ENCODE measurements around the gene PREX1.

DNA sequence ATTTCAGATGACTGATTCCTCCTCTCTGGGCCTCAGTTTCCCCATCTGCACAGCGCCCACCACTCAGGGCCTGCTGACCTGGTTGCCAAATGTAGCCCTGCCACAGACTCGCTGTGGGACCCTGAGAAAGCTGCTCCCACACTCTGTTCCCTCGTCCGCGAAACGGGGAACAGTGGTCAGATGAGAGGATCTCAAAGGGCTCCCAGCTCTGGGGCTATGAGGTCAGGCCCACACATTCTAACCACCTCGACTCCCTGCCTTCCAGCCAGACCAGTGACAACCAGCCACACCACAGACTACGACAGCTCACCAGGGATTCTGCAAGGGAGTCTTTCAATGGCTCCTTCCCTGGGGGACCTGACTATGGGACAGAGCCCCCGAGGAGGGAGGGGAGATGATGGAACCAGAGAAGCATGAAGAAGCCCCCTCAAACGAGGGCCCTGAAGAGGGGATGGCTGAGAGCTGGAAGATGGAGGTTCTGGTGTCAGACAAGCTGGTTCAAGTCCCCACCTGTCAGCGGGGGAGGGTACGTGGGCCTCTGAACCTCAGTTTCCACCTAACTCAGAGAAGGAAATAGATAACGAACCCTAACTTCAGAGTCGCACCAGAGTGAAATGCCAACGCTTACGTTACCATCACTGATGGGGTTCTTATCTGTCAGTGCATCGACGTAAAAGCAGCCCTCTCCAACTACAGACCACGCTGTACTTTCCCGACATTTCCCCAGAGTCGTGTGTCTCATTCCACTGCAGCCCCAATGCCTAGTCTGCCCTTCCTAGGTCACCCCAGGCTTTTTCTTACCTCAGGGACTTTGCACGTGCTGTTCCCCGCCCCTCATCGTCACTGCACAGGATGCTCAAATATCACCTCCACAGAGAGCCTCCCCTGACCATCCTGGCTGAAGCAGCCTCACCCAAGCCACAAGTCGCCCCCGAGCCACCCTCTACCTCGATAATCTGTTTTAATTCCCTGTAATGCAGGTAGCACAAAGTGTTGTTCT is 60.5 kb downstream of the PREX1 start:
- TF ChIP-seq, protein P1, sequence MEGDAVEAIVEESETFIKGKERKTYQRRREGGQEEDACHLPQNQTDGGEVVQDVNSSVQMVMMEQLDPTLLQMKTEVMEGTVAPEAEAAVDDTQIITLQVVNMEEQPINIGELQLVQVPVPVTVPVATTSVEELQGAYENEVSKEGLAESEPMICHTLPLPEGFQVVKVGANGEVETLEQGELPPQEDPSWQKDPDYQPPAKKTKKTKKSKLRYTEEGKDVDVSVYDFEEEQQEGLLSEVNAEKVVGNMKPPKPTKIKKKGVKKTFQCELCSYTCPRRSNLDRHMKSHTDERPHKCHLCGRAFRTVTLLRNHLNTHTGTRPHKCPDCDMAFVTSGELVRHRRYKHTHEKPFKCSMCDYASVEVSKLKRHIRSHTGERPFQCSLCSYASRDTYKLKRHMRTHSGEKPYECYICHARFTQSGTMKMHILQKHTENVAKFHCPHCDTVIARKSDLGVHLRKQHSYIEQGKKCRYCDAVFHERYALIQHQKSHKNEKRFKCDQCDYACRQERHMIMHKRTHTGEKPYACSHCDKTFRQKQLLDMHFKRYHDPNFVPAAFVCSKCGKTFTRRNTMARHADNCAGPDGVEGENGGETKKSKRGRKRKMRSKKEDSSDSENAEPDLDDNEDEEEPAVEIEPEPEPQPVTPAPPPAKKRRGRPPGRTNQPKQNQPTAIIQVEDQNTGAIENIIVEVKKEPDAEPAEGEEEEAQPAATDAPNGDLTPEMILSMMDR (IDR thresholded peaks at IDR 0.05) = no peak
- TF ChIP-seq POLR2AphosphoS5 (IDR thresholded peaks at IDR 0.05; ENCODE audit: insufficient read depth in 1 of 2, low read depth in 1 of 2) = no peak
- no peak for TF ChIP-seq POLR2A (IDR thresholded peaks at IDR 0.05)

Measured in vagina (tissue), 2 donors.